CD14-positive monocyte (primary cell): ENCODE data around the gene DYNC2LI1. TPM values are rescaled to one million over a fixed set of nuclear protein-coding genes. Genes with fewer than 3 reads are reported as not detected.

Experiments used
- DNase-seq, 3 donors: peaks; one replicate each; pipeline ENCODE4 v3.0.0-alpha.2; 2011 to 2022
- H2AFZ ChIP-seq: 2 replicates; pipeline ENCODE4 v1.6.0; 2012; ENCODE audit warnings: mild to moderate bottlenecking, low read depth, low read length, inconsistent platforms; ENCODE audit not compliant: insufficient read depth, poor library complexity, severe bottlenecking
- H3K27ac ChIP-seq, 2 donors: 1 replicate in 1 of 2; 2 replicates in 1 of 2; pipeline ENCODE4 v1.5.1; 2012 to 2013; ENCODE audit warnings: low read length in 2 of 2, control low read depth in 1 of 2, inconsistent platforms in 1 of 2, low read depth in 1 of 2, mild to moderate bottlenecking in 1 of 2
- H3K27me3 ChIP-seq, 2 donors: one replicate each; pipeline versions ENCODE4 v1.6.0 to v1.6.1; 2011 to 2013; ENCODE audit warnings: low read length in 2 of 2; ENCODE audit not compliant: control insufficient read depth in 2 of 2, insufficient read depth in 2 of 2
- H3K36me3 ChIP-seq, 2 donors: replicated peaks in 1 of 2; 1 replicate in 1 of 2; 2 replicates in 1 of 2; pipeline versions ENCODE4 v1.5.1 to v1.6.1; 2012 to 2013; ENCODE audit warnings: low read length in 2 of 2, control low read depth in 1 of 2, inconsistent platforms in 1 of 2, mild to moderate bottlenecking in 1 of 2; ENCODE audit not compliant: insufficient read depth in 2 of 2, control insufficient read depth in 1 of 2
- H3K4me1 ChIP-seq, 2 donors: 1 replicate in 1 of 2; 2 replicates in 1 of 2; pipeline versions ENCODE4 v1.5.1 to v1.6.1; 2012 to 2013; ENCODE audit warnings: low read length in 2 of 2, control low read depth in 1 of 2, inconsistent platforms in 1 of 2, mild to moderate bottlenecking in 1 of 2, moderate library complexity in 1 of 2; ENCODE audit not compliant: insufficient read depth in 2 of 2, control insufficient read depth in 1 of 2
- H3K4me2 ChIP-seq: replicated peaks from 2 replicates; pipeline ENCODE3; 2012; ENCODE audit warnings: low read length, moderate library complexity, mild to moderate bottlenecking; ENCODE audit not compliant: poor library complexity, severe bottlenecking; ENCODE audit errors: extremely low read depth
- H3K4me3 ChIP-seq, 3 experiments: fragments of 200-600 bp in 1 of 3; sonication (generic) in 1 of 3; replicated peaks in 1 of 3; 1 replicate in 2 of 3; 2 replicates in 1 of 3; pipeline ENCODE4 v1.5.1; 2011 to 2013; ENCODE audit warnings: low read length in 3 of 3, mild to moderate bottlenecking in 3 of 3, control low read depth in 2 of 3, low read depth in 2 of 3, inconsistent platforms in 1 of 3, moderate library complexity in 1 of 3
- H3K79me2 ChIP-seq: 2 replicates; pipeline ENCODE4 v1.6.0; 2012; ENCODE audit warnings: mild to moderate bottlenecking, control low read depth, inconsistent platforms, low read length, moderate library complexity; ENCODE audit not compliant: insufficient read depth
- H3K9ac ChIP-seq: 2 replicates; pipeline ENCODE4 v1.6.0; 2017; ENCODE audit warnings: low read length, mild to moderate bottlenecking; ENCODE audit not compliant: insufficient read depth, poor library complexity, severe bottlenecking
- H3K9me3 ChIP-seq, 2 donors: replicated peaks in 1 of 2; 1 replicate in 1 of 2; 2 replicates in 1 of 2; pipeline versions ENCODE4 v1.5.1 to v1.6.1; 2012 to 2013; ENCODE audit warnings: low read length in 2 of 2, control low read depth in 1 of 2; ENCODE audit not compliant: control insufficient read depth in 1 of 2, insufficient read depth in 1 of 2
- H4K20me1 ChIP-seq: 2 replicates; pipeline ENCODE4 v1.6.0; 2012; ENCODE audit warnings: mild to moderate bottlenecking, low read length, control low read depth, moderate library complexity; ENCODE audit not compliant: insufficient read depth
- H3K27ac Mint-ChIP-seq, 7 donors: one replicate each; pipeline ENCODE4 v1.8.0; 2020; ENCODE audit warnings: mild to moderate bottlenecking in 7 of 7, mixed read lengths in 7 of 7, moderate library complexity in 6 of 7, inconsistent platforms in 2 of 7
- H3K27me3 Mint-ChIP-seq, 3 donors: one replicate each; pipeline ENCODE4 v1.8.0; 2021 to 2022; ENCODE audit warnings: low read depth in 3 of 3, mild to moderate bottlenecking in 3 of 3, mixed read lengths in 3 of 3, moderate library complexity in 3 of 3, inconsistent platforms in 1 of 3
- H3K36me3 Mint-ChIP-seq, 2 donors: one replicate each; pipeline ENCODE4 v1.8.0; 2020; ENCODE audit warnings: mixed read lengths in 2 of 2, inconsistent platforms in 1 of 2, mild to moderate bottlenecking in 1 of 2
- H3K4me1 Mint-ChIP-seq: one replicate; pipeline ENCODE4 v1.8.0; 2020; ENCODE audit warnings: mild to moderate bottlenecking, mixed read lengths
- H3K4me3 Mint-ChIP-seq, 2 donors: one replicate each; pipeline ENCODE4 v1.8.0; 2020; ENCODE audit warnings: mild to moderate bottlenecking in 2 of 2, mixed read lengths in 2 of 2, moderate library complexity in 1 of 2
- H3K9me3 Mint-ChIP-seq, 7 donors: one replicate each; pipeline ENCODE4 v1.8.0; 2020 to 2022; ENCODE audit warnings: mixed read lengths in 7 of 7, mild to moderate bottlenecking in 6 of 7, moderate library complexity in 6 of 7, inconsistent platforms in 2 of 7
- CTCF ChIP-seq: fragments of 200-600 bp; IDR thresholded peaks from one replicate; pipeline ENCODE4 v1.8.0; 2022; ENCODE audit warnings: antibody characterized with exemption, mild to moderate bottlenecking
- WGBS: methylation state at CpG from one replicate; pipeline ENCODE4 v1.1.5; 2013; ENCODE audit warnings: missing lambda C conversion rate; ENCODE audit not compliant: insufficient coverage; 5-methylcytosine and 5-hydroxymethylcytosine counted together
- intact Hi-C, 2 donors: fragments of 100-400 bp; cut with micrococcal nuclease; formaldehyde crosslinking; loops; one replicate each; pipeline versions ENCODE4 v1.15.0 to v1.15.1; 2023
- polyA plus RNA-seq, 3 donors: library from polyadenylated mRNA; depleted of rRNA in 1 of 3; unstranded in 2 of 3; stranded (reverse) in 1 of 3; fragments of 300-500 nt in 2 of 3; fragments of >200 nt in 1 of 3; fragmentation: Illumina TruSeq in 2 of 3; gene quantifications; 1 replicate in 2 of 3; 2 replicates in 1 of 3; pipeline ENCODE4 v1.2.3, GENCODE V29; 2012 to 2021

Gene DYNC2LI1
- polyA plus RNA-seq, 3 donors: 2.5 to 4.4 (median 3.5) TPM

- Histone ChIP-seq H3K36me3 (no peaks in the 10 kb centered on the region), H3K9me3 (no peaks in the 10 kb centered on the region), H3K9ac (no peak overlapping the region), H2AFZ (no peak overlapping the region), H3K4me3 (no peak overlapping the region), H3K4me2 (no peak overlapping the region), H4K20me1 (no peaks in the 10 kb centered on the region), H3K27me3 (no peaks in the 10 kb centered on the region), H3K27ac (no peak overlapping the region), H3K4me1 (no peaks in the 10 kb centered on the region), H3K79me2 (no peaks in the 10 kb centered on the region)
- H3K9me3 Mint-ChIP-seq: peaks cover 0 to 2% (median 0%) of the 10 kb centered on the region in 7 donors
- H3K4me1 Mint-ChIP-seq: no peaks in the 10 kb centered on the region
- H3K27ac Mint-ChIP-seq: no peak overlapping the region
- intact Hi-C loops: no loop called here
- H3K4me3 Mint-ChIP-seq: no peak overlapping the region
- H3K27me3 Mint-ChIP-seq: no peaks in the 10 kb centered on the region
- H3K36me3 Mint-ChIP-seq: peaks cover 0 to 6% of the 10 kb centered on the region in 2 donors
- DNase-seq: no peak
- no peak for TF ChIP-seq CTCF
These were observed 14.1 kb downstream of the DYNC2LI1 start for GRCh38 chr2:43787895-43788294.

GRCh38 chr2:43788646-43789045, 14.8 kb downstream of the DYNC2LI1 start:
- peaks cover 0 to 2% (median 0%) of the 10 kb centered on the region in 7 donors for H3K9me3 Mint-ChIP-seq
- peaks cover 0 to 7% of the 10 kb centered on the region in 2 donors for H3K36me3 Mint-ChIP-seq
- no peaks in the 10 kb centered on the region for H3K79me2 ChIP-seq
- DNase-seq: no peak
- no peak overlapping the region for H3K4me3 Mint-ChIP-seq
- no CpG with 5 or more reads among the region's 1 CpG for WGBS
- no peak overlapping the region for H2AFZ ChIP-seq
- H3K27ac Mint-ChIP-seq: no peak overlapping the region
- intact Hi-C loops: no loop called here
- H4K20me1 ChIP-seq: no peaks in the 10 kb centered on the region
- no peaks in the 10 kb centered on the region for H3K4me1 ChIP-seq
- H3K4me3 ChIP-seq: no peak overlapping the region
- no peak overlapping the region for H3K27ac ChIP-seq
- H3K4me1 Mint-ChIP-seq: no peaks in the 10 kb centered on the region
- TF ChIP-seq CTCF: no peak
- no peaks in the 10 kb centered on the region for H3K36me3 ChIP-seq
- no peaks in the 10 kb centered on the region for H3K9me3 ChIP-seq
- H3K27me3 ChIP-seq: no peaks in the 10 kb centered on the region
- H3K9ac ChIP-seq: no peak overlapping the region
- no peak overlapping the region for H3K4me2 ChIP-seq
- no peaks in the 10 kb centered on the region for H3K27me3 Mint-ChIP-seq
